GM19324 (cell line): ENCODE data around the gene N4BP2L1.
"Not testable (repeated sequence)": the region's sequence is repeated elsewhere in the genome, so short reads cannot be mapped to it uniquely, and the experiment has no call there.

Experiments
- ATAC-seq: cut with Tn5 transposase; IDR thresholded peaks from one replicate; pipeline ENCODE4 v1.9.1; 2021; ENCODE audit warnings: mild to moderate bottlenecking, moderate library complexity; ENCODE audit not compliant: unreplicated experiment, low FRiP score

Gene N4BP2L1

DNA sequence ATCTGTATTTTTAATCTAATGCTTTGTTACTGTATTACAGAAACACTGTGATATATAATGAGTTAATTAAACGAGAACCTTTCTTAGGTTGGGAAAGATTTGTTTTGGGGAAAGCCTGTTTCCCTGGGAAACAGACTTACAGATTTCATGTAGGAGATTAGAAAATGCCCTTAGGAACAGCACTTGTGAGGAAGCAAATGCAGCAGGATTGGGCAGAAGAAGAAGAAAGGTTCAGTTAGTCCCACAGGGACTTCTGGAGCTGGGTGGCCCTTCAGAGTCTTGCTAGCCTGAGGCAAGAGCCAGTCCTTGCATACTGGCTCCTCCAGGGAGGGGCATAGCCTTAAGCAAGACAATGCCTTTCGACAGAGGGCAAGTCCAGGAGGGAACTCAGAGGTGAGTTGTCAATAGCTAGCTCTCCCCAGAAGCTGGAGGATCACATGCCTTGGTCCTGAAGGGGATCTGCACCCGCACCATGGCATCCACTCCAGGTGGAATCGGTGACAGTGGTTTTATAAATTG lies 36.8 kb downstream of the N4BP2L1 start:
- no peak for ATAC-seq

- no peak for ATAC-seq
Observed at GRCh38 chr13:32390484-32390883, 37.4 kb downstream of the N4BP2L1 start.

GRCh38 chr13:32390048-32390447 lies 37.9 kb downstream of the N4BP2L1 start:
- ATAC-seq: no peak

DNA sequence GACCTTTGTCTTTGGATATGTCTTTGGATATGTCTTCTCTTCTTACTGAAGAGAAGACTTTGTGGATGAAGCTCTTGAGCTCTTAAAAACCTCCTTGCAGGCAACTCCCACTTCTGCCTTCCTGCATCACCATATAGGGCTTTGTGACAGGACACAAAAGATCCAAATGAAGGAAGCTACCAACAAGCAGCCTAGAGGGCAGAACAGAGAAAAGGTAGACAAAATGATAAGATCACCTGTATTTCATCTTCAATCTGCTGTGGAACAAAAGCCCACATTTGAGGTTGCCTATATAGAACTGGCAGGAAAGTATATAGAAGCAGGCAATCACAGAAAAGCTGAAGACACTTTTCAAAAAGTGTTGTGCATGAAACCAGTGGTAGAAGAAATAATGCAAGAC lies 42.5 kb downstream of the N4BP2L1 start:
- no peak for ATAC-seq

DNA sequence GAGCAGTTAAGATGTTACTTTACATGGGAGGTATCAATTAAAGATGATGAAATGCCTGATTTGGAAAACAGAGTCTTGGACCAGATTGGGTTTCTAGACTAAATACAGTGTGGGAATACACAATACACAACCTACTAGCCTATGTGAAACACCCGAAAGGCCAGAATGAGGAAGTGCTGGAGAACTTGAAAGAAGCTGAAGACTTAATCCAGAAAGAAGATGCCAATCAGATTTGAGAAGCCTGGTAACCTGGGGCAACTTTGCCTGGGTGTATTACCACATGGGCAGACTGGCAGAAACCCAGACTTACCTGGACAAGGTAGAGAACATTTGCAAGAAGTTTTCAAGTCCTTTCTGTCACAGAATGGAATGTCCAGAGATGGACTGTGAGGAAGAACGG lies 43.2 kb downstream of the N4BP2L1 start:
- ATAC-seq: no peak

GRCh38 chr13:32383836-32384618 lies 43.9 kb downstream of the N4BP2L1 start:
- ATAC-seq: no peak

DNA sequence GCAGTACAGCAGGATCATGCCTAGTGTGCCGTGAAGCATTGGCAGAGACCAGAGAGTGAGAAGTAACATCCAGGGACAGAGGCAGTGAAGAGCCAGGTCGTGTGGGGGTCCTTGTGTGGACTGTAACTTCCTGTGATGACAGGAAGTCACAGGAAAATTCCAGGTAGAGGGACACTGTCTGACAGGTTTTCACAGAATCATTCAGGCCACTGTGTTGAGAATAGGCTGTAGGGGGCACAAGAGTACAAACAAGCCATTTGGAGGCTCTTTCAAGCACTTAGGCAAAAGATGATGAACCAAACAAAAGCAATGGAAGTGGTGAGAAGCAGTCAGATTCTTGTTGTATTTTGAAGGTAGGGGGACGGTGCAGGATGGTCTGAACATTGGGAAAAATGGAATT lies 46.4 kb downstream of the N4BP2L1 start:
- no peak for ATAC-seq

DNA sequence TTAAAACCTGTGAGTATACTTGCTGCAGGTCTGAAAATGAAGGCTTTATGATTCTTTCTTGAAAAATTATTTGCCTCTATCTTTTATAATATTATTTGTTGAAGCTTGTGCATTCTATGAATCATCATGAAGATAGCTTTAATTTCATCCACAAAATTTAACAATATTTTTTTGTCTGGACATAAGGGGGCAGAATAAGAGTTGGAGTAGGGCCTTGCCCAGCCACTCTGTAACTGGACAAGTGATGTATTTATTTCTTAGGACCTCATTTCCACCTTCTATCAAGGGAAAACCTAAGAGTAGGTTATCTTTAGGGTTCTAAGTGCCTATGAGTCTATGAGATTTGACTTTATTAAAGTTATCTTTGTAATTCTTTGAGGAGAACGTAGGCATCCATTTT lies 49.9 kb downstream of the N4BP2L1 start:
- ATAC-seq: no peak

- no peak for ATAC-seq
Observed at GRCh38 chr13:32376642-32377415, 51.1 kb downstream of the N4BP2L1 start.

GRCh38 chr13:32370805-32371204 lies 57.1 kb downstream of the N4BP2L1 start:
- no peak for ATAC-seq

GRCh38 chr13:32362574-32362973 lies 65.4 kb downstream of the N4BP2L1 start:
- no peak for ATAC-seq

- not testable (repeated sequence) for ATAC-seq
Observed at GRCh38 chr13:32355935-32356334, 72.0 kb downstream of the N4BP2L1 start.

DNA sequence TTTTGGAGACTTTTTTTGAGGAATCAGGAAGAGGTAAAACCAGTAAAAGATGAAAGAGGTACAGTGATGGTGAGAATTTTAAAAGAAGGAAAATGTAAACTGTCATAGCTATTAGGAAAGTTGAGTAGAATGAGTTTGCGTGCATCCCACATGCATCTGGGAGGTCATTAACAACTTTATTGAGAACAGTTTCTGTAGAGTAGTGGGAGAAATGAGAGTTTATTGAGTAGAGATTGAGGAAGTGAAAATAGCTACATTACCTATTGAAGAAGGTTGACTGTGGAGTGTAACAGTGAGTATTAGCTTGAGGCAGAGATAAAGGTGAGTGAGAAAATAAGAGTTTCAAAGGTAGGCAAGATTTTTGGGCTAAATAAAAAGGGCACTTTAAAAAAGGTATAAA lies 73.9 kb downstream of the N4BP2L1 start:
- peak; percentile 62 for ATAC-seq

DNA sequence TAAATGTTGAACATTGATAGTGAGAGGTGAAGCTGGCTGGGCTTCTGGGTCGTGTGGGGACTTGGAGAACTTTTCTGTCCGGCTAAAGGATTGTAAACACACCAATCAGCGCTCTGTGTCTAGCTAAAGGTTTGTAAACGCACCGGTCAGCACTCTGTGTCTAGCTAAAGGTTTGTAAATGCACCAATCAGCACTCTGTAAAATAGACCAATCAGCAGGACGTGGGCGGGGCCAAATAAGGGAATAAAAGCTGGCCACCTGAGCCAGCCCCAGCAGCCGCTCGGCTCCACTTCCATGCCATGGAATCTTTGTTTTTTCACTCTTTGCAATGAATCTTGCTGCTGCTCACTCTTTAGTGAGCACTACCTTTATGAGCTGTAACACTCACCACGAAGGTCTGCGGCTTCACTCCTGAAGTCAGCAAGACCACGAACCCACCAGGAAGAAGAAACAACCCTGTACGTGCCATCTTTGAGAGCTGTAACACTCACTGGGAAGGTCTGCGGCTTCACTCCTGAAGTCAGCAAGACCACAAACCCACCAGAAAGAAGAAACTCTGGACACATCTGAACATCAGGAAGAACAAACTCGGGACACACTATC lies 77.0 kb downstream of the N4BP2L1 start:
- ATAC-seq: not testable (repeated sequence)
